ENCODE measurements around the gene MYBPHL. TPM values are rescaled to one million over a fixed set of nuclear protein-coding genes. Genes with fewer than 3 reads are reported as not detected.

MYBPHL gene
- total RNA-seq, 2 donors from 2014 or later = not detected

GRCh38 chr1:109250454-109251276, 56.1 kb downstream of the MYBPHL start:
- Histone ChIP-seq H3K4me1 (no peaks in the 10 kb centered on the region), H3K27ac (no peak overlapping the region)
- DNase-seq = no peak

DNA sequence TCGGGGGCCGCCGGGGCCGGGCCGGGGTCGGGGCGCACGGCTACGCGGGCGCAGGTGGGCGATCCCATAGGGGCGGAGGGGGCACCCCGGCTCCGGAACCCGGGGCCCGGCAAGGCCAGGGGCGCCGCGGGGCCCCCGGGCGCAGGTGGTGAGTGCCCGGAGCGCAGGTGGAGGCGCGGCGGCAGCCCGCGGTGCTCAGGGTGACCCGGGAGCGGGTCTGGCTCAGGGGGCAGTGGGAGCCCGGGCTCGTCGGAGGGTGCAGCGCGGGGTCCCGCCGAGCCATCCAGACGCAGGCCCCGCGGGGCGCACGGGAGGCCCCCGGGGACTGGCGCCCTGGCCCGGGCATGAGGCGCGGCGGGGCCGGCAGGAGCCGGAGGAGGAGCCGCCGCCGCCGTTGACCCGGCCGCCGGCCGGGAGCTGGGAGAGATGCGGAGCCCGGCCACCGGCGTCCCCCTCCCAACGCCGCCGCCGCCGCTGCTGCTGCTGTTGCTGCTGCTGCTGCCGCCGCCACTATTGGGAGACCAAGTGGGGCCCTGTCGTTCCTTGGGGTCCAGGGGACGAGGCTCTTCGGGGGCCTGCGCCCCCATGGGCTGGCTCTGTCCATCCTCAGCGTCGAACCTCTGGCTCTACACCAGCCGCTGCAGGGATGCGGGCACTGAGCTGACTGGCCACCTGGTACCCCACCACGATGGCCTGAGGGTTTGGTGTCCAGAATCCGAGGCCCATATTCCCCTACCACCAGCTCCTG, 57.0 kb downstream of the MYBPHL start:
- Histone ChIP-seq H3K36me3 (no peaks in the 10 kb centered on the region), H3K27ac (no peak overlapping the region), H3K27me3 (no peaks in the 10 kb centered on the region), H3K4me3 (peak overlapping the region; percentile 55), H3K9me3 (no peaks in the 10 kb centered on the region), H3K9ac (ENCODE audit: low read depth in 2 of 2, low read length in 2 of 2) (peak overlapping the region in 1 of 2 donors; percentile 75), H3K4me1 (no peaks in the 10 kb centered on the region)
- intact Hi-C loops (cut with DNase I) = no loop called here
- DNase-seq = no peak
- TF ChIP-seq, protein P1, sequence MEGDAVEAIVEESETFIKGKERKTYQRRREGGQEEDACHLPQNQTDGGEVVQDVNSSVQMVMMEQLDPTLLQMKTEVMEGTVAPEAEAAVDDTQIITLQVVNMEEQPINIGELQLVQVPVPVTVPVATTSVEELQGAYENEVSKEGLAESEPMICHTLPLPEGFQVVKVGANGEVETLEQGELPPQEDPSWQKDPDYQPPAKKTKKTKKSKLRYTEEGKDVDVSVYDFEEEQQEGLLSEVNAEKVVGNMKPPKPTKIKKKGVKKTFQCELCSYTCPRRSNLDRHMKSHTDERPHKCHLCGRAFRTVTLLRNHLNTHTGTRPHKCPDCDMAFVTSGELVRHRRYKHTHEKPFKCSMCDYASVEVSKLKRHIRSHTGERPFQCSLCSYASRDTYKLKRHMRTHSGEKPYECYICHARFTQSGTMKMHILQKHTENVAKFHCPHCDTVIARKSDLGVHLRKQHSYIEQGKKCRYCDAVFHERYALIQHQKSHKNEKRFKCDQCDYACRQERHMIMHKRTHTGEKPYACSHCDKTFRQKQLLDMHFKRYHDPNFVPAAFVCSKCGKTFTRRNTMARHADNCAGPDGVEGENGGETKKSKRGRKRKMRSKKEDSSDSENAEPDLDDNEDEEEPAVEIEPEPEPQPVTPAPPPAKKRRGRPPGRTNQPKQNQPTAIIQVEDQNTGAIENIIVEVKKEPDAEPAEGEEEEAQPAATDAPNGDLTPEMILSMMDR (IDR thresholded peaks at IDR 0.05) = no peak

More at GRCh38 chr1:109250454-109251276, 56.1 kb downstream of the MYBPHL start:
- intact Hi-C loops (cut with DNase I) = no loop called here
- Histone ChIP-seq H3K9me3 (no peaks in the 10 kb centered on the region), H3K27me3 (no peaks in the 10 kb centered on the region), H3K4me3 (no peak overlapping the region), H3K36me3 (no peaks in the 10 kb centered on the region), H3K9ac (ENCODE audit: low read depth in 2 of 2, low read length in 2 of 2) (no peak overlapping the region)
- TF ChIP-seq, protein P1 (IDR thresholded peaks at IDR 0.05) = no peak

GRCh38 chr1:109248797-109249629, 57.8 kb downstream of the MYBPHL start, which contains the start of gene CELSR2:
CELSR2 (plus strand) TSS chr1:109249539; CDS start chr1:109250080, 541 bp downstream.
- no peaks in the 10 kb centered on the region for H3K36me3 ChIP-seq
- no peaks in the 10 kb centered on the region for H3K9me3 ChIP-seq
- H3K4me3 ChIP-seq = peak within 1 kb of the TSS; percentile 55
- TF ChIP-seq, protein P1 (IDR thresholded peaks at IDR 0.05) = no peak
- H3K9ac ChIP-seq (ENCODE audit: low read depth in 2 of 2, low read length in 2 of 2) = peak within 1 kb of the TSS in 1 of 2 donors; percentile 75
- H3K27ac ChIP-seq = no peak within 1 kb of the TSS
- intact Hi-C loops (cut with DNase I) = no loop called here
- no peaks in the 10 kb centered on the region for H3K4me1 ChIP-seq
- peak; percentile 62 for DNase-seq
- no peaks in the 10 kb centered on the region for H3K27me3 ChIP-seq

DNA sequence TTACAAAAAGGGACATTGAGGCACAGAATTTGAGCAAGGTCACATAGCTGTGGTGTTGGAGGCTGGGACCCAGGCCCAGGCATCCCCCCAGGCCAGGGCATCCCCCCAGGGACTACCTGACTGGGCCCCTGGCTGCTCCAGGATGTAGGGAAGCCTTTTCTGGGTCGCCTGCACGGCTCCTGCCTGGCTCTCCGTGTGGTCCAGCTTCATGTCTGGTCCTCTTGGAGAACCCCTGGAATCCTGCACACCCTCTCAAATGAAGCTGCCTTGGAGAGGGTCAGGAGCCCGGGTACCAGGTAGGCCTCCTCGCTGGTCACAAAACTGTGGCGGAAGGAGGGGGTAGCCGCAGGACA, 58.4 kb downstream of the MYBPHL start:
- TF ChIP-seq, protein P1 (IDR thresholded peaks at IDR 0.05) = no peak
- no peak overlapping the region for H3K4me3 ChIP-seq
- no peak for DNase-seq
- no peak overlapping the region for H3K9ac ChIP-seq (ENCODE audit: low read depth in 2 of 2, low read length in 2 of 2)
- H3K27ac ChIP-seq = no peak overlapping the region
- intact Hi-C loops (cut with DNase I) = no loop called here
- H3K4me1 ChIP-seq = no peaks in the 10 kb centered on the region
- no peaks in the 10 kb centered on the region for H3K9me3 ChIP-seq
- H3K27me3 ChIP-seq = no peaks in the 10 kb centered on the region
- no peaks in the 10 kb centered on the region for H3K36me3 ChIP-seq

All from colonic mucosa (tissue), 4 donors.